ENCODE data around the gene NLGN1.
"Not testable (repeated sequence)": the region's sequence is repeated elsewhere in the genome, so short reads cannot be mapped to it uniquely, and the experiment has no call there.

- TF ChIP-seq, protein P1, sequence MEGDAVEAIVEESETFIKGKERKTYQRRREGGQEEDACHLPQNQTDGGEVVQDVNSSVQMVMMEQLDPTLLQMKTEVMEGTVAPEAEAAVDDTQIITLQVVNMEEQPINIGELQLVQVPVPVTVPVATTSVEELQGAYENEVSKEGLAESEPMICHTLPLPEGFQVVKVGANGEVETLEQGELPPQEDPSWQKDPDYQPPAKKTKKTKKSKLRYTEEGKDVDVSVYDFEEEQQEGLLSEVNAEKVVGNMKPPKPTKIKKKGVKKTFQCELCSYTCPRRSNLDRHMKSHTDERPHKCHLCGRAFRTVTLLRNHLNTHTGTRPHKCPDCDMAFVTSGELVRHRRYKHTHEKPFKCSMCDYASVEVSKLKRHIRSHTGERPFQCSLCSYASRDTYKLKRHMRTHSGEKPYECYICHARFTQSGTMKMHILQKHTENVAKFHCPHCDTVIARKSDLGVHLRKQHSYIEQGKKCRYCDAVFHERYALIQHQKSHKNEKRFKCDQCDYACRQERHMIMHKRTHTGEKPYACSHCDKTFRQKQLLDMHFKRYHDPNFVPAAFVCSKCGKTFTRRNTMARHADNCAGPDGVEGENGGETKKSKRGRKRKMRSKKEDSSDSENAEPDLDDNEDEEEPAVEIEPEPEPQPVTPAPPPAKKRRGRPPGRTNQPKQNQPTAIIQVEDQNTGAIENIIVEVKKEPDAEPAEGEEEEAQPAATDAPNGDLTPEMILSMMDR (IDR thresholded peaks at IDR 0.05), result not testable (repeated sequence)
- TF ChIP-seq POLR2A (IDR thresholded peaks at IDR 0.05), result not testable (repeated sequence)
Measured at GRCh38 chr3:173545590-173545989, 148.0 kb downstream of the NLGN1 start.

Data from heart left ventricle (tissue), 13 donors.